ENCODE measurements around the gene RBMS3.

DNA sequence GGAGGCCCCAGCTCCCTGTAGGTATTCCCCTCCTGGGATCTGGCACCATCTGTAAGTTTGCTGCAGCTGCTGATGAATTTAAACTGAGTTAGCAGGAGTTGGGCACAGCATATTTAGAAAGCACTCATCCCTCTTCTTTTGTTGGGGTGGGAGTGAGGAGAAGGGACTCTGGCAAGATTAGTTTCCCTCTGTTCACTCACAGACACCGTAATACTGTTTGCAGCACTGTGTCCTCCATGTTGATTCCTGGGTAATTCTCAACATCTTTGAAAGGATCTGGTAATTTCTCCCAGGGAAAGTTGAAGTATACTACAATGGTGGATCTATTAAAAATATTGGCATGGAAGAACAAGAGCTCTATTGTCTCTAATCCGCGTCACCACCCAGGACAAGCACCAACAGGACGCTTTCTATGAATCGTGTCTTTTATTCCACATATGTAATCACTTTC is 173.3 kb downstream of the RBMS3 start:
- TF ChIP-seq, protein P1, sequence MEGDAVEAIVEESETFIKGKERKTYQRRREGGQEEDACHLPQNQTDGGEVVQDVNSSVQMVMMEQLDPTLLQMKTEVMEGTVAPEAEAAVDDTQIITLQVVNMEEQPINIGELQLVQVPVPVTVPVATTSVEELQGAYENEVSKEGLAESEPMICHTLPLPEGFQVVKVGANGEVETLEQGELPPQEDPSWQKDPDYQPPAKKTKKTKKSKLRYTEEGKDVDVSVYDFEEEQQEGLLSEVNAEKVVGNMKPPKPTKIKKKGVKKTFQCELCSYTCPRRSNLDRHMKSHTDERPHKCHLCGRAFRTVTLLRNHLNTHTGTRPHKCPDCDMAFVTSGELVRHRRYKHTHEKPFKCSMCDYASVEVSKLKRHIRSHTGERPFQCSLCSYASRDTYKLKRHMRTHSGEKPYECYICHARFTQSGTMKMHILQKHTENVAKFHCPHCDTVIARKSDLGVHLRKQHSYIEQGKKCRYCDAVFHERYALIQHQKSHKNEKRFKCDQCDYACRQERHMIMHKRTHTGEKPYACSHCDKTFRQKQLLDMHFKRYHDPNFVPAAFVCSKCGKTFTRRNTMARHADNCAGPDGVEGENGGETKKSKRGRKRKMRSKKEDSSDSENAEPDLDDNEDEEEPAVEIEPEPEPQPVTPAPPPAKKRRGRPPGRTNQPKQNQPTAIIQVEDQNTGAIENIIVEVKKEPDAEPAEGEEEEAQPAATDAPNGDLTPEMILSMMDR (IDR thresholded peaks at IDR 0.05; ENCODE audit: insufficient read depth, low read depth, low read length) = no peak
- no peak for TF ChIP-seq EZH2 (IDR thresholded peaks at IDR 0.05; ENCODE audit: insufficient read depth, low read length)
